Duodenal mucosa (tissue), 2 donors: ENCODE measurements around the gene PEAK3.
A peak's percentile ranks its signal among the peaks of the same experiment; 100 is the strongest.

ENCODE experiments used
- H3K27ac ChIP-seq: one replicate; pipeline ENCODE4 v1.7.0; 2013; ENCODE audit warnings: low read depth, low read length
- H3K27me3 ChIP-seq, 2 donors: one replicate each; pipeline ENCODE4 v1.7.0; 2013; ENCODE audit warnings: low read length in 2 of 2, control low read depth in 1 of 2; ENCODE audit not compliant: insufficient read depth in 2 of 2, control insufficient read depth in 1 of 2
- H3K36me3 ChIP-seq, 2 donors: one replicate each; pipeline ENCODE4 v1.7.0; 2013; ENCODE audit warnings: low read length in 2 of 2, control low read depth in 1 of 2; ENCODE audit not compliant: insufficient read depth in 2 of 2, control insufficient read depth in 1 of 2
- H3K4me1 ChIP-seq, 2 donors: one replicate each; pipeline ENCODE4 v1.7.0; 2013; ENCODE audit warnings: low read length in 2 of 2, control low read depth in 1 of 2; ENCODE audit not compliant: insufficient read depth in 2 of 2, control insufficient read depth in 1 of 2
- H3K4me3 ChIP-seq, 2 donors: one replicate each; pipeline ENCODE4 v1.7.0; 2013; ENCODE audit warnings: low read length in 2 of 2, low read depth in 1 of 2
- H3K9ac ChIP-seq, 2 donors: one replicate each; pipeline ENCODE4 v1.7.0; 2013; ENCODE audit warnings: low read length in 2 of 2, low read depth in 1 of 2
- H3K9me3 ChIP-seq, 2 donors: one replicate each; pipeline ENCODE4 v1.7.0; 2013; ENCODE audit warnings: low read length in 2 of 2, control low read depth in 1 of 2; ENCODE audit not compliant: control insufficient read depth in 1 of 2

Gene PEAK3, protein sequence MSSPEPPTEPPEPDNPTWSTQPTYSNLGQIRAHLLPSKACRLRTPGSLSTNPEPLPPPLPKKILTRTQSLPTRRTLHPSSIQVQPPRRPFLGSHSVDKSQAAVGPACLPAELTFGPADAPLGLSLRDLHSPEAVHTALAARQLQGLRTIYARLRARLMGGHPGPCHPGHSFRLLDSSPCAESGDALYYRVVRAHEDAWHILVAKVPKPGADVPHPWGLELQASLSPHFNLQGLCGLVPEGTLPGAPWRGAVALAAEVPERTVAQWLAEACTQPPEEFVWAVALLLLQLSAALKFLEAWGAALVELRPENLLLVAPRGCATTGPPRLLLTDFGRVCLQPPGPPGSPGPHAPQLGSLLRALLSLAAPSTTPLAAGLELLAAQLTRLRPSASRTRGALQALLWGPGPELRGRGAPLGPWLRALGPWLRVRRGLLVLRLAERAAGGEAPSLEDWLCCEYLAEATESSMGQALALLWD

DNA sequence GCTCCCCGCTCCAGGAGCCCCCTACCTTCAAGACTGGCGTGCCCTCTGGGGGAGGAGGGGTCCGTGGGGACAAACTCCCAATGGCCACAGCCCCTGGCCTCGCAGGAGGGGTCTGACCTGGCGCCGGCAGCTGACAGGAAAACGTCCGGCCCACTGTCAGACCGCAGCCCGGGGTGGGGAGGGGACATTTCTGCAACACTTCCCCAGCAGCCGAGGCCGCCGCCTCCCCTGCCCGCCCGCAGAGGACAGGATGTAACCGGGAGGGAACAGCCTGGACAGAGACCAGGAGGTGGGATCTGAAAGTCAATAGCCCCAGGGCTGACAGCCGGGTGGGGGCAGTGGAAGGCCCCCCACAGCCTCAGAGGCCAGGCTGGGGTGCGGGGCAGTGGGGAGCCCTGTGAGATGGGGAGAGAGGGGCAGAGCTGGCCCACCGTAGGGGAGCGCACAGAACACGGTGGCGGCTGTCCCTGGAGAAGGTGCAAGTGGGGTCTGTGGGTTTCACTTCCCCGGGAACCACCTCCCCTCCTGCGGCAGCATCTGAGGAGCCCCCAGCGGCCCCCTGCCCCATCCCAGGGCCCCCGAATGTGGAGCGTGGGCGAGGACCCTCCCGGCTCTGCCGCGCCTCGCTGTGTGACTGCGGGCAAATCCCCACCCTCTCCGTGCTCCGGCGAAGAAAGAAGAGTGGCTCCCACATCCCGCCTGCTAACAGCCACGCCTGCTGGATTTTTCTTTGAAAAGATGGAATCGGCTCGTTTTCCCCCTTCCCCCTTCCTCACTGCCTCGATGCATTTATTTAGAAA, at the start of gene PEAK3:
Gene PEAK3, minus strand, starts transcription at position 114 of the 800 bp plus-strand sequence. CDS start 1,244 bp downstream, outside the sequence.
- H3K36me3 ChIP-seq, result no peaks in the 10 kb centered on the region
- peak within 1 kb of the TSS; percentile 50 to 56 for H3K4me3 ChIP-seq
- peak within 1 kb of the TSS in 1 of 2 donors; percentile 18 for H3K9ac ChIP-seq
- H3K4me1 ChIP-seq, result no peaks in the 10 kb centered on the region
- peak within 1 kb of the TSS; percentile 32 for H3K27ac ChIP-seq
- H3K9me3 ChIP-seq, result no peaks in the 10 kb centered on the region
- H3K27me3 ChIP-seq, result peaks cover 0 to 9% of the 10 kb centered on the region in 2 donors

DNA sequence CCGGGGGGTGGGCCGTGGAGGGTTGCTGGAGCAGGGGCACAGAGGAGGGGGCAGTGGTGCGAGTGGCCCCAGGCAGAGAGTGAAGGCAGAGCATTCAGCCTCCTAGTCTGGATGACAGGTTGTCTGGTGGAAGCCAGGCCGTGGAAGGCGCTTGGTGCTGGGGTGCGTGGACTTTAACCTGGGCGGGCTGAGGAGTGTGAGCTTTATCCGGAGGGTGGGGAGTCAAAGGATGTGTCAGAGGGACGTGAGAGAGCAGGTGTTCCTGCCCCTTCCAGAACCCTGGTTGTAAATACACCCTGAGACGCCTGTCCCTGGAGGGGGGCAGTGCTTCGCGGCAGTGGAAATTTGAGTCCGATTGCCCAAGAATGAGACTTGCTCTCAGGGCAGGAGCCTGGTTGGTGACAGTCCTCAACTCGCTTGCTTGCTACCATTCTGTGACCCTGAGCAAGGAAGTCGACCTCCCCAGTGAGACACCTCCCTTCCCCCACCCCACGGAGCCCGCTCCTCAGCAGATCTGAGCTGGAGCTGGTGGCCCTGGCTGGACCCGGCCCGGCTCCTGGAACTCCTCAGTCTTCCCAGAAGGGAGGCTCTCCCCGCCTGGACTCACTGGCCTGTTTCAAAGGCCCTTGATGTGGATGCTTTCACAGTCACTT, 48.8 kb upstream of the PEAK3 start:
- H3K27me3 ChIP-seq, result no peaks in the 10 kb centered on the region
- peak overlapping the region; percentile 87 for H3K27ac ChIP-seq
- H3K9ac ChIP-seq, result peak overlapping the region; percentile 72 to 94
- peak overlapping the region; percentile 26 to 44 for H3K4me3 ChIP-seq
- H3K4me1 ChIP-seq, result peaks cover 42 to 62% of the 10 kb centered on the region in 2 donors
- H3K9me3 ChIP-seq, result no peaks in the 10 kb centered on the region
- peaks cover 0 to 4% of the 10 kb centered on the region in 2 donors for H3K36me3 ChIP-seq

DNA sequence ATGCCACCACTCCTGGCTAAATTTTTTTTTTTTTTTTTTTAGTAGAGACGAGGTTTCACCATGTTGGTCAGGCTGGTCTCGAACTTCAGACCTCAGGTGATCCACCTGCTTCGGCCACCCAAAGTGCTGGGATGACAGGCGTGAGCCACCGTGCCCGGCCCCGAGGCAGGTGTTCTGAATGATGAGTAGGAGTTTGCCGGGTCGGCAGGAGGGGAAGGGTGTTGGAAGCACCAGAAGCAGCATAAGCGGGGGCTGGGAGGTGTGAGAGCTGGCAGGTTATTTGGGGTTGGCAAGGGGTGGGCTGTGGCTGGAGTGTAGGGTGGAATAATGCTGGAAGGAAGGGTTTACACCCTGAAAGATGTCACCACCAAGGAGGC, 48.3 kb upstream of the PEAK3 start:
- Histone ChIP-seq H3K4me3 (peak overlapping the region; percentile 26 to 44), H3K9ac (peak overlapping the region; percentile 72 to 94), H3K4me1 (peaks cover 42 to 64% of the 10 kb centered on the region in 2 donors), H3K36me3 (peaks cover 0 to 9% of the 10 kb centered on the region in 2 donors), H3K27ac (peak overlapping the region; percentile 87), H3K9me3 (no peaks in the 10 kb centered on the region), H3K27me3 (no peaks in the 10 kb centered on the region)

DNA sequence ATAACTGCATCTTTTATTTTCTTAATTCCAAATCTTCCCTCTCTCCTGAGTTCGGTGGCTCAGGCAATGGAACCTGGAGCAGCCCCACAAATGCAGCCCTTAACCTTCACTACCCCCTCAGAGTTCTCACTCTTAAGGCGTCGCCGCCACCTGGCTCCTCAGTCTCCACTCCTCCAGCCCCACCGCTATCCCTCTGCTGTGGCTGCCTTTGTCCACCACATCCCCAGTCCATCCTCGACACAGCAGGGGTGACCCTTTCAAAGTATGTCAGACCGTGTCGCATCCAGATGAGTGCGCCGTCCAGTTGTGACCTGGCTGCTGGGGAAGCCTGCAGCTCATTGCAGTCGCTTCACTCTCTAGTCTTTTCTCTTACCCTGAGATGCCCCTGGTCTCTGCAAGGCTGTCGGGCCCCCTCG, 47.5 kb upstream of the PEAK3 start:
- peak overlapping the region; percentile 84 for H3K27ac ChIP-seq
- H3K36me3 ChIP-seq, result peaks cover 0 to 17% of the 10 kb centered on the region in 2 donors
- H3K4me1 ChIP-seq, result peaks cover 42 to 66% of the 10 kb centered on the region in 2 donors
- no peaks in the 10 kb centered on the region for H3K9me3 ChIP-seq
- peak overlapping the region; percentile 91 to 94 for H3K4me3 ChIP-seq
- H3K27me3 ChIP-seq, result no peaks in the 10 kb centered on the region
- peak overlapping the region; percentile 86 to 94 for H3K9ac ChIP-seq

DNA sequence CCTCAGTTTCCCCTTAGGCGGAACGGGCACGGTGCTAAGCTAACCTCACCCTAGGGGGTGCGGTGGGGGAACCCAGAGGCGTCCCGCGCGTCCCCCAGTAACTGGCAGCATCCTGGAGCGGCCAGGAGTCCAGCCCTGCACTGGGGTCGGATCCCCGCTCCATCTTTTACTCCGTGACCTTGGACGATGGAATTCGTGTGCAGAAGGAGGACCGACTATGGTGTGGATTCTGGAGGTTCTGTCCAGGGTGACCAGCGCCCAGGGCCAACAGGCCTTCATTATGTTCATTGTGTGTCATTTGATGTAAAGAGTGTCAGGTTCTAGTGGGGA, 47.1 kb upstream of the PEAK3 start:
- H3K9me3 ChIP-seq, result no peaks in the 10 kb centered on the region
- H3K9ac ChIP-seq, result peak overlapping the region; percentile 86 to 94
- no peaks in the 10 kb centered on the region for H3K27me3 ChIP-seq
- peaks cover 38 to 62% of the 10 kb centered on the region in 2 donors for H3K4me1 ChIP-seq
- peaks cover 0 to 21% of the 10 kb centered on the region in 2 donors for H3K36me3 ChIP-seq
- peak overlapping the region; percentile 84 for H3K27ac ChIP-seq
- peak overlapping the region; percentile 91 to 94 for H3K4me3 ChIP-seq

DNA sequence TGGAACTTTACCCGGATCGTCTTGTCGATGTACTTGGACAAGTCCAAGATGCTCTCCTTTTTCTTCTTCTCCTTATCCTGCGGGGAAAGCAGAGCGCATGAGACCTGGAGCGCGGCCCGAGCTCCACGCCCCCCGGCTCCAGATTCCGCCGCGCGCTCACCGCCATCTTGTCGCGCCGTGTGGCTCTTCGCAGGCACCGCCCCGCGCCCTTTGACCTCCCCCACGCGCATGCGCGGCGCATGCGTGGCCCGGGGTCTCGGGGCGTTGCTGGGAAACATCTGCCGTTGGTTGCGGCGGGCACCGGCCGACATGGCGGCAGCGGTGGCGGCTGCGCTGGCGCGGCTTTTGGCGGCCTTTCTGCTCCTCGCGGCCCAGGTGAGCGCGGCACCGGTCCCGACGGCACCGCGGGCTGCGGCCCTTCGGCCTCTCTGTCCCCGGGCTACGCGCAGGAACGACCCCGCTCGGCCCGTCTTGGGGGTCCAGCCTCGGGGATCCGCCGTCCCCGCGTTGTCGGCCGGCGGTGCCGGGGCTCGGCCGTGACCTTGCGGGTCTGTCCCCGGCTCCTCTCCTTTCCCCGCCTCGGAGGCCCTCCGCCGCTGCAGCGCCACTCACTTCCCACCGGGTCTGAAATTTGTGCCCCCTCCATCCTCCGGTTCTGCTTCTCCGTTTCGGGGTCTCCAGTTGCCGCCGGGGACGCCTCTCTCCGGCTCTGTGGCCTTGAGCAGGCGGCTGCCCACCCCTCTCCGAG, 46.6 kb upstream of the PEAK3 start, which contains the start of the genes LSM7 and SPPL2B:
Gene LSM7, minus strand, starts transcription at position 186 of the 748 bp plus-strand sequence. Its CDS starts 20 bp downstream, at position 166.
Gene SPPL2B, plus strand, starts transcription at position 284 of the 748 bp plus-strand sequence. Its CDS starts 26 bp downstream, at position 310.
- H3K4me3 ChIP-seq, result peak within 1 kb of the TSS; percentile 91 to 94
- H3K27me3 ChIP-seq, result no peaks in the 10 kb centered on the region
- H3K36me3 ChIP-seq, result peaks cover 0 to 22% of the 10 kb centered on the region in 2 donors
- peaks cover 33 to 57% of the 10 kb centered on the region in 2 donors for H3K4me1 ChIP-seq
- peak within 1 kb of the TSS; percentile 84 for H3K27ac ChIP-seq
- no peaks in the 10 kb centered on the region for H3K9me3 ChIP-seq
- H3K9ac ChIP-seq, result peak within 1 kb of the TSS; percentile 86 to 94

DNA sequence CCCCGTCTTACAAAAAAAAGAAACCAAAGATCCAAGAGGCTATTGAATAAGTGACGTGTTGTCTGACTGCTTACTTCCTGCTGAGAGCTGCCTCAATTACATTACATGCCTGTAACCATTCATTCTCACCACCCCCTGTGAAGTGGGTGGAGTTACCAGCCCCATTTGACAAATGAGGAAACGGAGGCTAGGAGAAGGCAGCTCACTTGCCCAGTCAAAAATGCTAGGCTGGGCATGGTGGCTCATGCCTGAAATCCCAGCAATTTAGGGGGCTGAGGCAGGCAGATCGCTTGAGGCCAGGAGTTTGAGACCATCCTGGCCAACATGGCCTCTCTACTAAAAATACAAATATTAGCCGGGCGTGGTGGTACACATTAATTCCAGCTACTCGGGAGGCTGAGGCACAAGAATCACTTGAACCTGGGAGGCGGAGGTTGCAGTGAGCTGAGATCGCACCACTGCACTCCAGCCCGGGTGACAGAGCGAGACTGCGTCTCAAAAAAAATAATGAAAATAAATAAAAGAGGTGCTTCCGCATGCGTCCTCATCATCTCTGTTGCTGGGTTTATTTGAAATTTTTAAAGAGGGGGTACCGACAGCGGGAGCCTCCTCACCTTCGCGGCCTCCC, 45.9 kb upstream of the PEAK3 start:
- Histone ChIP-seq H3K4me3 (peak overlapping the region; percentile 91 to 94), H3K9me3 (no peaks in the 10 kb centered on the region), H3K9ac (peak overlapping the region; percentile 86 to 94), H3K36me3 (peaks cover 0 to 27% of the 10 kb centered on the region in 2 donors), H3K4me1 (peaks cover 29 to 52% of the 10 kb centered on the region in 2 donors), H3K27ac (peak overlapping the region; percentile 58), H3K27me3 (no peaks in the 10 kb centered on the region)

DNA sequence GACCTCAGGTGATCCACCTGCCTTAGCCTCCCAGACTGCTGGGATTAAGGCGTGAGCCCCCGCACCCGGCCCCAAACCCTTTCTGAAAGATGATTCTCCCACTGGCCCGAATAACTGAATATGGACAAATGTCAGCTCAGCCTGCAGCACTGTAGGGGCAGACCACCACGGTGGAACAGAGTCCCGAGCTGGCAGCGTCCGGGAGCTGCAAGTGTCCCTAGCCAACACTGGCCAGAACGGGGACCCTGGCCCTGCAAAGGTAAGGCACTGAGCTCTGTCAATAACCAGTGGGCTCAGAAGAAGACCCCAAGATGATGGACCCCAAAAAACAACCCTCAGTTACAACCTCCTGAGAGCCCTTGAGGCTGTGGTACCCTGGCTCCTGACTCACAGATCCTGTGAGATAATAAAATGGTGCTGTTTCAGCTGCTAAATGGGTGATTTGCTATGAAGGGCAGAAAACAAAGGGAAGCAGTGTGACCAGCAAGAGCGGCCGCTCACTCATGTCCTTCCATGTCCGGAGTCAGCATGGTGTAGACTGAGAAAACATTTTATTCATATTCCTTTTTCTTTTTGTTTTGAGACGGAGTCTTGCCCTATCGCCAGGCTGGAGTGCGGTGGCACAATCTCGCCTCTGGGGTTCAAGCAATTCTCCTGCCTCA, 44.9 kb upstream of the PEAK3 start:
- peak overlapping the region in 1 of 2 donors; percentile 91 for H3K4me3 ChIP-seq
- no peak overlapping the region for H3K27ac ChIP-seq
- H3K9ac ChIP-seq, result peak overlapping the region in 1 of 2 donors; percentile 86
- no peaks in the 10 kb centered on the region for H3K9me3 ChIP-seq
- H3K27me3 ChIP-seq, result no peaks in the 10 kb centered on the region
- peaks cover 0 to 32% of the 10 kb centered on the region in 2 donors for H3K36me3 ChIP-seq
- peaks cover 19 to 43% of the 10 kb centered on the region in 2 donors for H3K4me1 ChIP-seq
